HepG2 (cell line): ENCODE measurements around the gene NRL. TPM values are rescaled to one million over a fixed set of nuclear protein-coding genes. Genes with fewer than 3 reads are reported as not detected.

ENCODE experiments used
- ASH2L ChIP-seq: fragments of 300-600, 200-600 bp; sonication (generic); IDR thresholded peaks from 2 replicates; pipeline ENCODE4 v1.7.0; 2017; ENCODE audit warnings: low read depth, mild to moderate bottlenecking, moderate library complexity, mixed read lengths, low read length; ENCODE audit not compliant: insufficient read length
- ATM ChIP-seq: fragments of 450-650 bp; IDR thresholded peaks from 2 replicates; pipeline ENCODE4 v1.7.1; 2017; ENCODE audit warnings: mild to moderate bottlenecking, borderline replicate concordance
- CREM ChIP-seq, 2 experiments: sonication (generic) in 1 of 2; formaldehyde crosslinking in 1 of 2; IDR thresholded peaks; 2 replicates each; pipeline versions ENCODE4 v1.4.0 to v1.6.1; 2016 to 2020; ENCODE audit warnings: antibody characterized with exemption in 1 of 2, mild to moderate bottlenecking in 1 of 2, missing genetic modification reagents in 1 of 2
- GLI4 ChIP-seq: sonication (generic); formaldehyde crosslinking; IDR thresholded peaks from 2 replicates; pipeline ENCODE4 v1.5.1; 2020; ENCODE audit warnings: missing genetic modification reagents, mild to moderate bottlenecking, moderate library complexity, borderline replicate concordance
- HNRNPH1 ChIP-seq: fragments of 200-400 bp; formaldehyde crosslinking; optimal IDR thresholded peaks from 2 replicates; pipeline ENCODE3; 2017; ENCODE audit warnings: mild to moderate bottlenecking, low read depth, low read length
- HOXA9 ChIP-seq: sonication (generic); formaldehyde crosslinking; IDR thresholded peaks from 2 replicates; pipeline ENCODE4 v1.8.1; 2022; ENCODE audit warnings: missing genetic modification reagents, mild to moderate bottlenecking, moderate library complexity, borderline replicate concordance
- MAZ ChIP-seq, 2 experiments: sonication (generic) in 1 of 2; formaldehyde crosslinking in 1 of 2; IDR thresholded peaks; 2 replicates each; pipeline versions ENCODE4 v1.5.0 to v1.6.1; 2012 to 2020; ENCODE audit warnings: low read depth in 2 of 2, mild to moderate bottlenecking in 2 of 2, borderline replicate concordance in 1 of 2, improper control_type of control experiment in 1 of 2, low read length in 1 of 2, missing genetic modification reagents in 1 of 2, moderate library complexity in 1 of 2
- MLLT10 ChIP-seq: sonication (generic); formaldehyde crosslinking; IDR thresholded peaks from 2 replicates; pipeline ENCODE4 v1.4.0; 2020; ENCODE audit warnings: missing genetic modification reagents
- PLRG1 ChIP-seq: fragments of 450-650 bp; conservative IDR thresholded peaks from 2 replicates; pipeline ENCODE4 v1.6.1; 2016
- REL ChIP-seq: sonication (generic); formaldehyde crosslinking; conservative IDR thresholded peaks from 2 replicates; pipeline ENCODE4 v1.8.0; 2022; ENCODE audit warnings: mild to moderate bottlenecking, missing genetic modification reagents, moderate library complexity
- RELA ChIP-seq: sonication (generic); formaldehyde crosslinking; IDR thresholded peaks from 2 replicates; pipeline ENCODE4 v1.4.0; 2020; ENCODE audit warnings: missing genetic modification reagents
- SATB2 ChIP-seq: sonication (generic); formaldehyde crosslinking; IDR thresholded peaks from 2 replicates; pipeline ENCODE4 v1.5.0; 2020; ENCODE audit warnings: missing genetic modification reagents
- SP4 ChIP-seq: sonication (generic); formaldehyde crosslinking; IDR thresholded peaks from 2 replicates; pipeline ENCODE4 v1.8.1; 2023; ENCODE audit warnings: mild to moderate bottlenecking, missing genetic modification reagents
- ZNF136 ChIP-seq: sonication (generic); formaldehyde crosslinking; IDR thresholded peaks from 2 replicates; pipeline ENCODE4 v1.8.1; 2022; ENCODE audit warnings: low read depth, mild to moderate bottlenecking, moderate library complexity, missing genetic modification reagents
- ZNF75D ChIP-seq: sonication (generic); formaldehyde crosslinking; IDR thresholded peaks from 2 replicates; pipeline ENCODE4 v1.8.1; 2023; ENCODE audit warnings: missing genetic modification reagents, mild to moderate bottlenecking, borderline replicate concordance
- ZNF83 ChIP-seq: sonication (generic); formaldehyde crosslinking; IDR thresholded peaks from 2 replicates; pipeline ENCODE4 v1.4.0; 2020; ENCODE audit warnings: missing genetic modification reagents, mild to moderate bottlenecking, borderline replicate concordance
- ZSCAN25 ChIP-seq: sonication (generic); formaldehyde crosslinking; IDR thresholded peaks from 2 replicates; pipeline ENCODE4 v1.8.0; 2022; ENCODE audit warnings: mild to moderate bottlenecking, missing genetic modification reagents
- polyA plus RNA-seq, 8 experiments: library from polyadenylated mRNA; depleted of rRNA in 3 of 8; stranded (reverse) in 7 of 8; unstranded in 1 of 8; fragments of >200 nt; fragmentation: Illumina TruSeq in 4 of 8; extraction: Trizol in 4 of 8; gene quantifications; 2 replicates each; pipeline versions ENCODE4 v1.2.1 to v1.2.3, GENCODE V29; 2011 to 2016; ENCODE audit warnings: low read depth in 4 of 8, missing spikeins in 1 of 8, mixed read lengths in 1 of 8; ENCODE audit not compliant: insufficient read depth in 1 of 8
- total RNA-seq, 5 experiments: library from RNA; depleted of rRNA; stranded (reverse); fragments of >200 nt; fragmentation: Illumina TruSeq; extraction: Trizol; gene quantifications; 2 replicates each; pipeline ENCODE4 v1.2.3, GENCODE V29; 2016; ENCODE audit warnings: low read depth in 1 of 5
- TF ChIP-seq, protein P1 (sequence below): IDR thresholded peaks from 2 replicates; pipeline ENCODE4 v1.6.1; 2012; ENCODE audit warnings: inconsistent platforms
- TF ChIP-seq, protein P2 (sequence below), 2 experiments: IDR thresholded peaks; 2 replicates each; pipeline ENCODE4 v1.6.1; 2011 to 2012; ENCODE audit warnings: low read length in 2 of 2, borderline replicate concordance in 1 of 2, low read depth in 1 of 2, mild to moderate bottlenecking in 1 of 2, moderate library complexity in 1 of 2
- TF ChIP-seq, protein P3 (sequence below): sonication (generic); formaldehyde crosslinking; IDR thresholded peaks from 2 replicates; pipeline ENCODE4 v1.4.0; 2020; ENCODE audit warnings: missing genetic modification reagents, borderline replicate concordance
- TF ChIP-seq, protein P4 (sequence below): sonication (generic); formaldehyde crosslinking; IDR thresholded peaks from 2 replicates; pipeline ENCODE4 v1.9.0; 2021; ENCODE audit warnings: missing genetic modification reagents, mild to moderate bottlenecking, borderline replicate concordance

Gene NRL
- total and polyA plus RNA-seq, 2 of the 13 experiments (the other 11 are each of a cell fraction or from before 2014, with no cell fraction given), result 2.5 to 4.7 TPM

DNA sequence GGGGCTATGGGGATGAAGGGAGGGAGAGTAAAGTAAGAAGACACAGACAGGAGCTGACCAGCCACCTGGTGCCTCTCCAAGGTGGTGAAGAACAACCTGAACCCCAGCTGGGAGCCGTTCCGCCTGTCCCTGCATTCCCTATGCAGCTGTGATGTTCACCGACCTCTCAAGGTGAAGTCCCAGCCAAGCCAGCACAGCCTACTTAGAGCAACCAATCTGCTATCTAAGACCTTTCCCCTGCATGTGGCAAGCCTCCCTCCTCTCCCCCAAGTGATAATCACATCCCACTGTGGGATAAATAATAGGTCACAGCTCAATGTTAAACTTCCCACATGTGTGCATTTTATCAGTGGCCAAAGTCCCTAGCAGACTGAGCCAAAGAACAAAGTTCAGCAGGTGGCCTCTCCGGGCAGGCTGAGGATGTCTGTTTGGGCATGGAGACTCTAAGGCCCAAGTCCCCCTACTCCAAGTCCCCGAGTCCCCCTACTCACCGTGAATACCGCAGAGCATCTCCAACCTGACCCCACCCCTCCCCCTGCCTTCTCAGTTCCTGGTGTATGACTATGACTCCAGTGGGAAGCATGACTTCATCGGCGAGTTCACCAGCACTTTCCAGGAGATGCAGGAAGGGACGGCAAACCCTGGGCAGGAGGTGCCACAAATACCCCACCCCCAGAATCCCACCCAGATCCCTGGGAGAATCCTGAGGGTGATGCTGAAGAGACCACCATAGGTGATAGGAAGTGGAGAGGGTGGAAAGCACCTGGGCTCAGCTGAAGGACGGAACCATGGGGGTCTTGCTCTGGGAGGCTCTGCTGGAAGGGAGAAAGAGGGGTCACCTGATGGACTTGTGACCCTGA, 39.9 kb downstream of the NRL start (continued):
- TF ChIP-seq HOXA9 (CRISPR knock-in tag), result no peak
- TF ChIP-seq MAZ (IDR thresholded peaks at IDR 0.05; ENCODE audit: borderline replicate concordance, low read depth, low read length), result no peak
- no peak; the same call in 1 of the 2 replicates for TF ChIP-seq MAZ (CRISPR knock-in tag; IDR thresholded peaks at IDR 0.05; ENCODE audit: low read depth)
- no peak for TF ChIP-seq MLLT10 (CRISPR knock-in tag)
- no peak for TF ChIP-seq ZNF75D (CRISPR knock-in tag)
- TF ChIP-seq SATB2, result no peak
- TF ChIP-seq ASH2L, result no peak
- TF ChIP-seq, protein P1, sequence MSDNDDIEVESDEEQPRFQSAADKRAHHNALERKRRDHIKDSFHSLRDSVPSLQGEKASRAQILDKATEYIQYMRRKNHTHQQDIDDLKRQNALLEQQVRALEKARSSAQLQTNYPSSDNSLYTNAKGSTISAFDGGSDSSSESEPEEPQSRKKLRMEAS, result peak; percentile 54; the same call in 1 of the 2 replicates
- TF ChIP-seq ZNF83 (CRISPR knock-in tag), result no peak
- no peak for TF ChIP-seq PLRG1
- TF ChIP-seq, protein P2, sequence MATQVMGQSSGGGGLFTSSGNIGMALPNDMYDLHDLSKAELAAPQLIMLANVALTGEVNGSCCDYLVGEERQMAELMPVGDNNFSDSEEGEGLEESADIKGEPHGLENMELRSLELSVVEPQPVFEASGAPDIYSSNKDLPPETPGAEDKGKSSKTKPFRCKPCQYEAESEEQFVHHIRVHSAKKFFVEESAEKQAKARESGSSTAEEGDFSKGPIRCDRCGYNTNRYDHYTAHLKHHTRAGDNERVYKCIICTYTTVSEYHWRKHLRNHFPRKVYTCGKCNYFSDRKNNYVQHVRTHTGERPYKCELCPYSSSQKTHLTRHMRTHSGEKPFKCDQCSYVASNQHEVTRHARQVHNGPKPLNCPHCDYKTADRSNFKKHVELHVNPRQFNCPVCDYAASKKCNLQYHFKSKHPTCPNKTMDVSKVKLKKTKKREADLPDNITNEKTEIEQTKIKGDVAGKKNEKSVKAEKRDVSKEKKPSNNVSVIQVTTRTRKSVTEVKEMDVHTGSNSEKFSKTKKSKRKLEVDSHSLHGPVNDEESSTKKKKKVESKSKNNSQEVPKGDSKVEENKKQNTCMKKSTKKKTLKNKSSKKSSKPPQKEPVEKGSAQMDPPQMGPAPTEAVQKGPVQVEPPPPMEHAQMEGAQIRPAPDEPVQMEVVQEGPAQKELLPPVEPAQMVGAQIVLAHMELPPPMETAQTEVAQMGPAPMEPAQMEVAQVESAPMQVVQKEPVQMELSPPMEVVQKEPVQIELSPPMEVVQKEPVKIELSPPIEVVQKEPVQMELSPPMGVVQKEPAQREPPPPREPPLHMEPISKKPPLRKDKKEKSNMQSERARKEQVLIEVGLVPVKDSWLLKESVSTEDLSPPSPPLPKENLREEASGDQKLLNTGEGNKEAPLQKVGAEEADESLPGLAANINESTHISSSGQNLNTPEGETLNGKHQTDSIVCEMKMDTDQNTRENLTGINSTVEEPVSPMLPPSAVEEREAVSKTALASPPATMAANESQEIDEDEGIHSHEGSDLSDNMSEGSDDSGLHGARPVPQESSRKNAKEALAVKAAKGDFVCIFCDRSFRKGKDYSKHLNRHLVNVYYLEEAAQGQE (IDR thresholded peaks at IDR 0.05; ENCODE audit: borderline replicate concordance in 1 of 2, low read depth in 1 of 2, low read length in 2 of 2), result no peak
- no peak for TF ChIP-seq HNRNPH1
- no peak for TF ChIP-seq CREM (IDR thresholded peaks at IDR 0.05)
- no peak for TF ChIP-seq CREM (CRISPR knock-in tag; IDR thresholded peaks at IDR 0.05)
- TF ChIP-seq, protein P3, sequence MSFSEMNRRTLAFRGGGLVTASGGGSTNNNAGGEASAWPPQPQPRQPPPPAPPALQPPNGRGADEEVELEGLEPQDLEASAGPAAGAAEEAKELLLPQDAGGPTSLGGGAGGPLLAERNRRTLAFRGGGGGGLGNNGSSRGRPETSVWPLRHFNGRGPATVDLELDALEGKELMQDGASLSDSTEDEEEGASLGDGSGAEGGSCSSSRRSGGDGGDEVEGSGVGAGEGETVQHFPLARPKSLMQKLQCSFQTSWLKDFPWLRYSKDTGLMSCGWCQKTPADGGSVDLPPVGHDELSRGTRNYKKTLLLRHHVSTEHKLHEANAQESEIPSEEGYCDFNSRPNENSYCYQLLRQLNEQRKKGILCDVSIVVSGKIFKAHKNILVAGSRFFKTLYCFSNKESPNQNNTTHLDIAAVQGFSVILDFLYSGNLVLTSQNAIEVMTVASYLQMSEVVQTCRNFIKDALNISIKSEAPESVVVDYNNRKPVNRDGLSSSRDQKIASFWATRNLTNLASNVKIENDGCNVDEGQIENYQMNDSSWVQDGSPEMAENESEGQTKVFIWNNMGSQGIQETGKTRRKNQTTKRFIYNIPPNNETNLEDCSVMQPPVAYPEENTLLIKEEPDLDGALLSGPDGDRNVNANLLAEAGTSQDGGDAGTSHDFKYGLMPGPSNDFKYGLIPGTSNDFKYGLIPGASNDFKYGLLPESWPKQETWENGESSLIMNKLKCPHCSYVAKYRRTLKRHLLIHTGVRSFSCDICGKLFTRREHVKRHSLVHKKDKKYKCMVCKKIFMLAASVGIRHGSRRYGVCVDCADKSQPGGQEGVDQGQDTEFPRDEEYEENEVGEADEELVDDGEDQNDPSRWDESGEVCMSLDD (CRISPR knock-in tag), result no peak
- TF ChIP-seq ZSCAN25 (CRISPR knock-in tag), result no peak
- no peak for TF ChIP-seq RELA (CRISPR knock-in tag)
- no peak for TF ChIP-seq SP4 (CRISPR knock-in tag)
- TF ChIP-seq ATM, result no peak
- TF ChIP-seq GLI4 (CRISPR knock-in tag), result no peak
- no peak for TF ChIP-seq ZNF136 (CRISPR knock-in tag)
- TF ChIP-seq, protein P4, sequence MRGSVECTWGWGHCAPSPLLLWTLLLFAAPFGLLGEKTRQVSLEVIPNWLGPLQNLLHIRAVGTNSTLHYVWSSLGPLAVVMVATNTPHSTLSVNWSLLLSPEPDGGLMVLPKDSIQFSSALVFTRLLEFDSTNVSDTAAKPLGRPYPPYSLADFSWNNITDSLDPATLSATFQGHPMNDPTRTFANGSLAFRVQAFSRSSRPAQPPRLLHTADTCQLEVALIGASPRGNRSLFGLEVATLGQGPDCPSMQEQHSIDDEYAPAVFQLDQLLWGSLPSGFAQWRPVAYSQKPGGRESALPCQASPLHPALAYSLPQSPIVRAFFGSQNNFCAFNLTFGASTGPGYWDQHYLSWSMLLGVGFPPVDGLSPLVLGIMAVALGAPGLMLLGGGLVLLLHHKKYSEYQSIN (CRISPR knock-in tag), result no peak
- TF ChIP-seq REL (CRISPR knock-in tag), result no peak
